Smooth muscle cell (in vitro differentiated cells): ENCODE results near the gene FMR1. TPM values are rescaled to one million over a fixed set of nuclear protein-coding genes. Genes with fewer than 3 reads are reported as not detected.

Experiments used
- DNase-seq: peaks from one replicate; lab custom pipeline; 2025; ENCODE audit not compliant: unreplicated experiment; lab: John Stamatoyannopoulos, UW
- H2AFZ ChIP-seq: fragments of 200-600 bp; sonication (generic); 2 replicates; pipeline ENCODE4 v1.6.0; 2016; ENCODE audit warnings: antibody characterized with exemption, low read depth, mild to moderate bottlenecking
- H3F3A ChIP-seq: fragments of 200-600 bp; sonication (generic); 2 replicates; pipeline ENCODE4 v1.6.0; 2017; ENCODE audit warnings: antibody characterized with exemption, low read depth
- H3K27ac ChIP-seq: fragments of 200-600 bp; sonication (generic); 2 replicates; pipeline ENCODE4 v1.5.1; 2016; ENCODE audit warnings: low read depth, mild to moderate bottlenecking
- H3K27me3 ChIP-seq: fragments of 200-600 bp; sonication (generic); 2 replicates; pipeline ENCODE4 v1.6.1; 2016; ENCODE audit warnings: low read depth, mild to moderate bottlenecking
- H3K36me3 ChIP-seq: fragments of 200-600 bp; sonication (generic); 2 replicates; pipeline ENCODE4 v1.5.1; 2016; ENCODE audit warnings: low read depth
- H3K4me1 ChIP-seq: fragments of 200-600 bp; sonication (generic); 2 replicates; pipeline ENCODE4 v1.5.1; 2016; ENCODE audit warnings: low read depth
- H3K4me2 ChIP-seq: fragments of 200-600 bp; sonication (generic); 2 replicates; pipeline ENCODE4 v1.6.0; 2016; ENCODE audit warnings: mild to moderate bottlenecking
- H3K4me3 ChIP-seq: fragments of 200-600 bp; sonication (generic); 2 replicates; pipeline ENCODE4 v1.5.1; 2016; ENCODE audit warnings: mild to moderate bottlenecking
- H3K79me2 ChIP-seq: fragments of 200-600 bp; sonication (generic); 2 replicates; pipeline ENCODE4 v1.6.0; 2016; ENCODE audit warnings: low read depth, mild to moderate bottlenecking
- H3K9ac ChIP-seq: fragments of 200-600 bp; sonication (generic); 2 replicates; pipeline ENCODE4 v1.6.0; 2016; ENCODE audit warnings: low read depth
- H3K9me3 ChIP-seq: fragments of 200-600 bp; sonication (generic); replicated peaks from 2 replicates; pipeline ENCODE4 v1.5.1; 2016; ENCODE audit warnings: low read depth
- H4K20me1 ChIP-seq: fragments of 200-600 bp; sonication (generic); 2 replicates; pipeline ENCODE4 v1.6.0; 2016; ENCODE audit warnings: low read depth
- WGBS: methylation state at CpG from one replicate; pipeline ENCODE4 v1.1.7; 2016; ENCODE audit warnings: low lambda C conversion rate; 5-methylcytosine and 5-hydroxymethylcytosine counted together
- polyA plus RNA-seq: library from polyadenylated mRNA; unstranded; fragments of >200 nt; fragmentation: Nextera tagmentation; extraction: Ambion mirVana; gene quantifications from 2 replicates; pipeline ENCODE4 v1.2.1, GENCODE V29; 2016
- total RNA-seq: library from RNA; depleted of rRNA; stranded (reverse); fragments of >200 nt; gene quantifications from 2 replicates; pipeline ENCODE4 v1.2.3, GENCODE V29; 2014
- TF ChIP-seq, protein P1 (sequence below): fragments of 200-600 bp; sonication (generic); IDR thresholded peaks from 2 replicates; pipeline ENCODE4 v1.5.1; 2017; ENCODE audit warnings: borderline replicate concordance, mild to moderate bottlenecking, antibody characterized with exemption; ENCODE audit not compliant: insufficient read depth, poor library complexity, severe bottlenecking

The FMR1 gene
- total and polyA plus RNA-seq, 2 experiments from 2014 or later = 13.9 to 52.2 TPM

DNA sequence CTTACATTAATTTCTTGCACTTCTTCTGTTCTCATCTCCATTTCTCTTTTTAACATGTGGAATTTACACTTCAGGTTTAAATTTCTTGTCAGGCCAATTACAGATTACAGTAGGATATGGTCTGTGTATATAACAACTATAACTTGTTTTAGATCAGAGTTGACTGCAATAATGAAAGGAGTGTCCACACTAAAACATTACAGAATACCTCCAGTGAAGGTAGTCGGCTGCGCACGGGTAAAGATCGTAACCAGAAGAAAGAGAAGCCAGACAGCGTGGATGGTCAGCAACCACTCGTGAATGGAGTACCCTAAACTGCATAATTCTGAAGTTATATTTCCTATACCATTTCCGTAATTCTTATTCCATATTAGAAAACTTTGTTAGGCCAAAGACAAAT, 36.8 kb downstream of the FMR1 start:
- Histone ChIP-seq H3K27ac (no peak overlapping the region), H3K4me2 (no peak overlapping the region), H2AFZ (no peak overlapping the region), H3K79me2 (no peaks in the 10 kb centered on the region), H3K4me3 (no peak overlapping the region), H3K4me1 (no peaks in the 10 kb centered on the region), H3K27me3 (no peaks in the 10 kb centered on the region), H4K20me1 (no peaks in the 10 kb centered on the region), H3K9ac (no peak overlapping the region), H3K36me3 (peaks cover 5% of the 10 kb centered on the region), H3K9me3 (no peaks in the 10 kb centered on the region), H3F3A (no peaks in the 10 kb centered on the region)
- DNase-seq = no peak
- 88% methylated on average over 7 of the region's 7 CpGs for WGBS
- TF ChIP-seq, protein P1, sequence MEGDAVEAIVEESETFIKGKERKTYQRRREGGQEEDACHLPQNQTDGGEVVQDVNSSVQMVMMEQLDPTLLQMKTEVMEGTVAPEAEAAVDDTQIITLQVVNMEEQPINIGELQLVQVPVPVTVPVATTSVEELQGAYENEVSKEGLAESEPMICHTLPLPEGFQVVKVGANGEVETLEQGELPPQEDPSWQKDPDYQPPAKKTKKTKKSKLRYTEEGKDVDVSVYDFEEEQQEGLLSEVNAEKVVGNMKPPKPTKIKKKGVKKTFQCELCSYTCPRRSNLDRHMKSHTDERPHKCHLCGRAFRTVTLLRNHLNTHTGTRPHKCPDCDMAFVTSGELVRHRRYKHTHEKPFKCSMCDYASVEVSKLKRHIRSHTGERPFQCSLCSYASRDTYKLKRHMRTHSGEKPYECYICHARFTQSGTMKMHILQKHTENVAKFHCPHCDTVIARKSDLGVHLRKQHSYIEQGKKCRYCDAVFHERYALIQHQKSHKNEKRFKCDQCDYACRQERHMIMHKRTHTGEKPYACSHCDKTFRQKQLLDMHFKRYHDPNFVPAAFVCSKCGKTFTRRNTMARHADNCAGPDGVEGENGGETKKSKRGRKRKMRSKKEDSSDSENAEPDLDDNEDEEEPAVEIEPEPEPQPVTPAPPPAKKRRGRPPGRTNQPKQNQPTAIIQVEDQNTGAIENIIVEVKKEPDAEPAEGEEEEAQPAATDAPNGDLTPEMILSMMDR = no peak

DNA sequence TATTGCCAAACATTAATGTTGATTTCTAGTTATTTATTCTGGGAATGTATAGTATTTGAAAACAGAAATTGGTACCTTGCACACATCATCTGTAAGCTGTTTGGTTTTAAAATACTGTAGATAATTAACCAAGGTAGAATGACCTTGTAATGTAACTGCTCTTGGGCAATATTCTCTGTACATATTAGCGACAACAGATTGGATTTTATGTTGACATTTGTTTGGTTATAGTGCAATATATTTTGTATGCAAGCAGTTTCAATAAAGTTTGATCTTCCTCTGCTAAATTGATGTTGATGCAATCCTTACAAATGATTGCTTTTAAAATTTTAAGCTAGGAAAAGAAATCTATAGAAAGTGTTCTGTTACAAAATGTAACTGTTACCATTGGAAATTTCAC, 38.6 kb downstream of the FMR1 start:
- Histone ChIP-seq H2AFZ (no peak overlapping the region), H3F3A (no peaks in the 10 kb centered on the region), H3K9ac (no peak overlapping the region), H3K4me2 (no peak overlapping the region), H3K27me3 (no peaks in the 10 kb centered on the region), H4K20me1 (no peaks in the 10 kb centered on the region), H3K36me3 (peaks cover 5% of the 10 kb centered on the region), H3K4me1 (no peaks in the 10 kb centered on the region), H3K79me2 (no peaks in the 10 kb centered on the region), H3K4me3 (no peak overlapping the region), H3K9me3 (no peaks in the 10 kb centered on the region), H3K27ac (no peak overlapping the region)
- TF ChIP-seq, protein P1 = no peak
- whole genome bisulfite sequencing = 72% methylated on average over 1 of the region's 1 CpG
- DNase-seq = no peak

DNA sequence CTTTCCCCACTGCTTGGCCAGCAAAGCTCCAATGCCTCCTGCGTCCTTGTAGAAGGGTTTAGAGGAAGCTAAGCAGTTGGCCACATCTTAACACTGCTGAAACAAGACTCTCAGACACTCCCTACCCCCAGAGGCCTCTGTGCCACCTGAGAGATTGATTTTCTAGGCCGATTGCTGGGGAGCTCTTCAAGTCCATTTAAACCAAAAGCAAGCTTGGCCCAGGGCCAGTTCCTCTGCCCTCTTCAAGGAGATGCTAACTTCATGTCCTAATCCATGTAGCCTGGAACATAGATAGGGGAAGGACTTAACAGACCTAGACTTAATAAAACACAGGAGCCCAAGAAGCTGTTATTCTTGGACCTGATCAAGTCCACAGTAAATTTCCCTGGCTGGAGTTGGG, 42.3 kb downstream of the FMR1 start:
- no peak overlapping the region for H3K4me3 ChIP-seq
- H3K27ac ChIP-seq = no peak overlapping the region
- H3K4me2 ChIP-seq = no peak overlapping the region
- H2AFZ ChIP-seq = no peak overlapping the region
- peaks cover 2% of the 10 kb centered on the region for H3K36me3 ChIP-seq
- H3K79me2 ChIP-seq = no peaks in the 10 kb centered on the region
- no peaks in the 10 kb centered on the region for H3K9me3 ChIP-seq
- TF ChIP-seq, protein P1 = no peak
- no peaks in the 10 kb centered on the region for H3K27me3 ChIP-seq
- DNase-seq = no peak
- no peaks in the 10 kb centered on the region for H3F3A ChIP-seq
- H3K9ac ChIP-seq = no peak overlapping the region
- H4K20me1 ChIP-seq = no peaks in the 10 kb centered on the region
- no peaks in the 10 kb centered on the region for H3K4me1 ChIP-seq
- WGBS = 63% methylated on average over 2 of the region's 2 CpGs

DNA sequence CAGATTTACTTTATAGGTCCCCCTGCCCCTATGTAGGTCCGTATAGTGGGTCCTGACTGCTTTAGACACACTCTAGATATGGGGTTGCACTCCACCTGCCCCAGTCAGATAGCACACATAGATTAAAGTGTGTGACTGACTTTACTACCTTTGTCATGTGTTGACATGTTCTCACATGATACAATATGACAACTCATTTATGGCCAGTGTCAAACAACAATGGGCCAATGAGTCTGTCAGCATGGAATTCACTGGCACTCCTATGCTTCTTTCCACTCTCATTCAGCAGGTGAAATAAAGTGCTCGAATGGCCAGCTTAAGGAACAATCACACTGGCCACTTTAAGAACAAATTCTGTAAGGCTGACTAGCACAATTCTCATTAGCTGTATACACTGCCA, 45.6 kb downstream of the FMR1 start:
- H3K36me3 ChIP-seq = no peaks in the 10 kb centered on the region
- no peak overlapping the region for H3K9ac ChIP-seq
- TF ChIP-seq, protein P1 = no peak
- no peak for DNase-seq
- no peaks in the 10 kb centered on the region for H3K79me2 ChIP-seq
- H4K20me1 ChIP-seq = no peaks in the 10 kb centered on the region
- no peak overlapping the region for H2AFZ ChIP-seq
- no peak overlapping the region for H3K4me2 ChIP-seq
- no peaks in the 10 kb centered on the region for H3K9me3 ChIP-seq
- no peak overlapping the region for H3K4me3 ChIP-seq
- no peaks in the 10 kb centered on the region for H3K27me3 ChIP-seq
- H3K4me1 ChIP-seq = no peaks in the 10 kb centered on the region
- no peaks in the 10 kb centered on the region for H3F3A ChIP-seq
- WGBS = 64% methylated on average over 2 of the region's 2 CpGs
- H3K27ac ChIP-seq = no peak overlapping the region
